Measurements from ENCODE around the gene OR2A12. TPM values are rescaled to one million over a fixed set of nuclear protein-coding genes. Genes with fewer than 3 reads are reported as not detected.

Gene OR2A12
- total RNA-seq, 1 donor from 2014 or later: not detected

GRCh38 chr7:144133307-144133706 lies 47.2 kb downstream of the OR2A12 start:
- no peaks in the 10 kb centered on the region for H3K9me3 ChIP-seq
- no peak overlapping the region for H3K27ac ChIP-seq
- intact Hi-C loops (cut with DNase I): no loop called here
- no peak for DNase-seq (ENCODE audit: low spot score in 2 of 2)
- TF ChIP-seq, protein P1, sequence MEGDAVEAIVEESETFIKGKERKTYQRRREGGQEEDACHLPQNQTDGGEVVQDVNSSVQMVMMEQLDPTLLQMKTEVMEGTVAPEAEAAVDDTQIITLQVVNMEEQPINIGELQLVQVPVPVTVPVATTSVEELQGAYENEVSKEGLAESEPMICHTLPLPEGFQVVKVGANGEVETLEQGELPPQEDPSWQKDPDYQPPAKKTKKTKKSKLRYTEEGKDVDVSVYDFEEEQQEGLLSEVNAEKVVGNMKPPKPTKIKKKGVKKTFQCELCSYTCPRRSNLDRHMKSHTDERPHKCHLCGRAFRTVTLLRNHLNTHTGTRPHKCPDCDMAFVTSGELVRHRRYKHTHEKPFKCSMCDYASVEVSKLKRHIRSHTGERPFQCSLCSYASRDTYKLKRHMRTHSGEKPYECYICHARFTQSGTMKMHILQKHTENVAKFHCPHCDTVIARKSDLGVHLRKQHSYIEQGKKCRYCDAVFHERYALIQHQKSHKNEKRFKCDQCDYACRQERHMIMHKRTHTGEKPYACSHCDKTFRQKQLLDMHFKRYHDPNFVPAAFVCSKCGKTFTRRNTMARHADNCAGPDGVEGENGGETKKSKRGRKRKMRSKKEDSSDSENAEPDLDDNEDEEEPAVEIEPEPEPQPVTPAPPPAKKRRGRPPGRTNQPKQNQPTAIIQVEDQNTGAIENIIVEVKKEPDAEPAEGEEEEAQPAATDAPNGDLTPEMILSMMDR (IDR thresholded peaks at IDR 0.05): no peak
- no peak overlapping the region for H3K4me3 ChIP-seq
- no peaks in the 10 kb centered on the region for H3K4me1 ChIP-seq
- no peaks in the 10 kb centered on the region for H3K27me3 ChIP-seq
- no peaks in the 10 kb centered on the region for H3K36me3 ChIP-seq

DNA sequence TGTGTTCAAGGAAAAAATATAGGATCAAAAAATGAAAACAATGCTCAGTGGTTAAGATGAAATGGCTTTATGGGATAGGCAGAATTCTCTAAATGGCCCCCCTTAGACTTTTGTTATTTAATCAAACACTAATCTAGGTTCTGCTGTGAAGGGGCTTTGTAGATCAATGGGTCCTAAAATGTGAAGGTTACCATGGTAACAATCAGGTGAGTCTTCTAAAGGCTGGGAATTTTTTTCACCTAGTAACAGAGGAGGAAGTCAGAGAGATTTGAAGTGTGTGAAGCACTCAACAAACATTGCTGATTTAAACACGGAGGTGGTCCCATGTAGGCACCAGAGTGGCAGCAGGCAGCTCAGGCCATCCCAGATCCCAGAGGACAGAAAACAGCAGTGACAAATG lies 48.0 kb downstream of the OR2A12 start:
- intact Hi-C loops (cut with DNase I): no loop called here
- TF ChIP-seq, protein P1 (IDR thresholded peaks at IDR 0.05): no peak
- Histone ChIP-seq H3K9me3 (no peaks in the 10 kb centered on the region), H3K36me3 (no peaks in the 10 kb centered on the region), H3K27me3 (no peaks in the 10 kb centered on the region), H3K4me3 (no peak overlapping the region), H3K4me1 (no peaks in the 10 kb centered on the region), H3K27ac (no peak overlapping the region)
- no peak for DNase-seq (ENCODE audit: low spot score in 2 of 2)

DNA sequence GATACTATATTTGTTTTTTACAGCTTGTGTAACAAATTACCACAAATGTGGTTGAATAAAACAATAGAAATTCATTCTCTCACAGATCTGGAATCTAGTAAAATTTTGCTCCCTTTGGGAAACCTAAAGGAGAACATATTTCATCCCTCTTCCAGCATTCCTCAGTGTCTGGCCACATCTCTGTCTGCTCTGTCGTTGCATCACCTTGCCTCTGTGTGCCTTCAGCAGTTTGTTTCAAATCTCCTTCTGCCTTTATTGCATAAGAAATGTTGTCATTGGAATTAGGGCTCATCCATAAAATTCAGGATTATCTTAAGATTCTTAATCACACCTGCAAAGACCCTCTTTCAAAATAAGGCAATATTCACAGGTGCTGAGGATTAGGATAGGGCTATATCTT lies 51.4 kb downstream of the OR2A12 start:
- no peak for DNase-seq (ENCODE audit: low spot score in 2 of 2)
- Histone ChIP-seq H3K9me3 (no peaks in the 10 kb centered on the region), H3K4me1 (no peaks in the 10 kb centered on the region), H3K27me3 (no peaks in the 10 kb centered on the region), H3K36me3 (no peaks in the 10 kb centered on the region), H3K4me3 (no peak overlapping the region), H3K27ac (no peak overlapping the region)
- intact Hi-C loops (cut with DNase I): no loop called here
- TF ChIP-seq, protein P1 (IDR thresholded peaks at IDR 0.05): no peak

DNA sequence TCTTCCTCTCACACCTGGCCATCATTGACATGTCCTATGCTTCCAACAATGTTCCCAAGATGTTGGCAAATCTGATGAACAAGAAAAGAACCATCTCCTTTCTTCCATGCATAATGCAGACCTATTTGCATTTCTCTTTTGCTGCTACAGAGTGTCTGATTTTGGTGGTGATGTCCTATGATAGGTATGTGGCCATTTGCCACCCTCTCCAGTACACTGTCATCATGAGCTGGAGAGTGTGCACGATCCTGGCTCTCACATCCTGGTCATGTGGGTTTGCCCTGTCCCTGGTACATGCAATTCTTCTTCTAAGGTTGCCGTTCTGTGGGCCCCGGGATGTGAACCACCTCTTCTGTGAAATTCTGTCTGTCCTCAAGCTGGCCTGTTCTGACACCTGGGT lies 56.1 kb downstream of the OR2A12 start:
- H3K9me3 ChIP-seq: no peaks in the 10 kb centered on the region
- H3K4me1 ChIP-seq: no peaks in the 10 kb centered on the region
- DNase-seq (ENCODE audit: low spot score in 2 of 2): no peak
- TF ChIP-seq, protein P1 (IDR thresholded peaks at IDR 0.05): no peak
- no peak overlapping the region for H3K27ac ChIP-seq
- H3K36me3 ChIP-seq: no peaks in the 10 kb centered on the region
- H3K4me3 ChIP-seq: no peak overlapping the region
- no peaks in the 10 kb centered on the region for H3K27me3 ChIP-seq
- intact Hi-C loops (cut with DNase I): no loop called here

- Histone ChIP-seq H3K4me3 (no peak overlapping the region), H3K27me3 (no peaks in the 10 kb centered on the region), H3K36me3 (no peaks in the 10 kb centered on the region), H3K4me1 (no peaks in the 10 kb centered on the region), H3K27ac (no peak overlapping the region), H3K9me3 (peaks cover 6 to 13% of the 10 kb centered on the region in 2 donors)
- no peak for DNase-seq (ENCODE audit: low spot score in 2 of 2)
- TF ChIP-seq, protein P1 (IDR thresholded peaks at IDR 0.05): no peak
- intact Hi-C loops (cut with DNase I): no loop called here
Measured at GRCh38 chr7:144144426-144144825, 58.3 kb downstream of the OR2A12 start.

- Histone ChIP-seq H3K4me1 (no peaks in the 10 kb centered on the region), H3K36me3 (no peaks in the 10 kb centered on the region), H3K9me3 (peaks cover 6 to 21% of the 10 kb centered on the region in 2 donors), H3K27me3 (no peaks in the 10 kb centered on the region), H3K4me3 (no peak overlapping the region), H3K27ac (no peak overlapping the region)
- DNase-seq (ENCODE audit: low spot score in 2 of 2): no peak
- TF ChIP-seq, protein P1 (IDR thresholded peaks at IDR 0.05): no peak
- intact Hi-C loops (cut with DNase I): no loop called here
Measured at GRCh38 chr7:144148224-144148827, 62.2 kb downstream of the OR2A12 start.
